ENCODE results near the gene SCN10A. TPM values are rescaled to one million over a fixed set of nuclear protein-coding genes. Genes with fewer than 3 reads are reported as not detected.
A peak's percentile ranks its signal among the peaks of the same experiment; 100 is the strongest.

SCN10A gene
- total and polyA plus RNA-seq, 9 of the 15 experiments (the other 6 are each of a cell fraction or from before 2014, with no cell fraction given): not detected

GRCh38 chr3:38651153-38651789, 164.7 kb downstream of the SCN10A start (continued):
- peak; percentile 27; the same call in 1 of the 2 replicates for TF ChIP-seq TEAD4 (IDR thresholded peaks at IDR 0.05; ENCODE audit: low read length)
- no peak for TF ChIP-seq TEAD4 (CRISPR knock-in tag; IDR thresholded peaks at IDR 0.05; ENCODE audit: borderline replicate concordance)
- peak in 1 of 2 experiments; percentile 44; a peak in 1 of 4 replicates for TF ChIP-seq RCOR1 (IDR thresholded peaks at IDR 0.05; ENCODE audit: borderline replicate concordance in 1 of 2, low read depth in 2 of 2, low read length in 2 of 2)
- no peak for TF ChIP-seq FOXP1 (CRISPR knock-in tag; IDR thresholded peaks at IDR 0.05)
- TF ChIP-seq HDAC1 (IDR thresholded peaks at IDR 0.05): 0 out of 4 replicates have a peak, but pooled peaks of 1 of the 2 experiments have one; percentile 42
- peak; percentile 35; the same call in 1 of the 2 replicates for TF ChIP-seq CREB3L1 (IDR thresholded peaks at IDR 0.05; ENCODE audit: borderline replicate concordance, low read depth)
- TF ChIP-seq ZNF609 (CRISPR knock-in tag; IDR thresholded peaks at IDR 0.05; ENCODE audit: borderline replicate concordance): no peak
- 0 out of 2 replicates have a peak, but pooled peaks have one; percentile 40 for TF ChIP-seq MXI1 (IDR thresholded peaks at IDR 0.05; ENCODE audit: low read depth, low read length)
